GM12864 (cell line): Measurements from ENCODE around the gene SIX2.

Experiments used
- DNase-seq: peaks from one replicate; pipeline ENCODE4 v3.0.0-alpha.2; 2011; ENCODE audit warnings: low read depth
- H3K4me3 ChIP-seq: 2 replicates; pipeline ENCODE4 v1.5.1; 2011; ENCODE audit warnings: mild to moderate bottlenecking, low read depth, low read length, control low read depth
- TF ChIP-seq, protein P1 (sequence below): IDR thresholded peaks from 2 replicates; pipeline ENCODE4 v1.5.1; 2011; ENCODE audit warnings: low read depth, mild to moderate bottlenecking, moderate library complexity, low read length, control low read depth, inconsistent platforms; ENCODE audit errors: missing control alignments

SIX2 gene

DNA sequence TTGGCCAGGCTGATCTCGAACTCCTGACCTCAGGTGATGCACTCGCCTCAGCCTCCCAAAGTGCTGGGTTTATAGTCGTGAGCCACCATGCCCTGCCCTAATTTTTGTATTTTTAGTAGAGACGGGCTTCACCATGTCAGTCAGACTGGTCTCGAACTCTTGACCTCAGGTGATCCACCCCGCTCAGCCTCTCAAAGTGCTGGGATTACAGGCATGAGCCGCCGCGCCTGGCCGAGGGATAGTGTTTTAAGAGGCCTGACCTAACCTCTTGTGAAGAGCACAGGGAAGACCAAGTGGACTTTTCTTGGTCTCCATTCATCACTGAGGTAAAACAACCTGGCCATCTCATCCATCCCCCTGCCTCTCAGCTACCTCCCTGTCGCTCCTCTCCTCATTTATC, 29.7 kb downstream of the SIX2 start:
- no peak for DNase-seq
- TF ChIP-seq, protein P1, sequence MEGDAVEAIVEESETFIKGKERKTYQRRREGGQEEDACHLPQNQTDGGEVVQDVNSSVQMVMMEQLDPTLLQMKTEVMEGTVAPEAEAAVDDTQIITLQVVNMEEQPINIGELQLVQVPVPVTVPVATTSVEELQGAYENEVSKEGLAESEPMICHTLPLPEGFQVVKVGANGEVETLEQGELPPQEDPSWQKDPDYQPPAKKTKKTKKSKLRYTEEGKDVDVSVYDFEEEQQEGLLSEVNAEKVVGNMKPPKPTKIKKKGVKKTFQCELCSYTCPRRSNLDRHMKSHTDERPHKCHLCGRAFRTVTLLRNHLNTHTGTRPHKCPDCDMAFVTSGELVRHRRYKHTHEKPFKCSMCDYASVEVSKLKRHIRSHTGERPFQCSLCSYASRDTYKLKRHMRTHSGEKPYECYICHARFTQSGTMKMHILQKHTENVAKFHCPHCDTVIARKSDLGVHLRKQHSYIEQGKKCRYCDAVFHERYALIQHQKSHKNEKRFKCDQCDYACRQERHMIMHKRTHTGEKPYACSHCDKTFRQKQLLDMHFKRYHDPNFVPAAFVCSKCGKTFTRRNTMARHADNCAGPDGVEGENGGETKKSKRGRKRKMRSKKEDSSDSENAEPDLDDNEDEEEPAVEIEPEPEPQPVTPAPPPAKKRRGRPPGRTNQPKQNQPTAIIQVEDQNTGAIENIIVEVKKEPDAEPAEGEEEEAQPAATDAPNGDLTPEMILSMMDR: no peak
- no peak overlapping the region for H3K4me3 ChIP-seq

DNA sequence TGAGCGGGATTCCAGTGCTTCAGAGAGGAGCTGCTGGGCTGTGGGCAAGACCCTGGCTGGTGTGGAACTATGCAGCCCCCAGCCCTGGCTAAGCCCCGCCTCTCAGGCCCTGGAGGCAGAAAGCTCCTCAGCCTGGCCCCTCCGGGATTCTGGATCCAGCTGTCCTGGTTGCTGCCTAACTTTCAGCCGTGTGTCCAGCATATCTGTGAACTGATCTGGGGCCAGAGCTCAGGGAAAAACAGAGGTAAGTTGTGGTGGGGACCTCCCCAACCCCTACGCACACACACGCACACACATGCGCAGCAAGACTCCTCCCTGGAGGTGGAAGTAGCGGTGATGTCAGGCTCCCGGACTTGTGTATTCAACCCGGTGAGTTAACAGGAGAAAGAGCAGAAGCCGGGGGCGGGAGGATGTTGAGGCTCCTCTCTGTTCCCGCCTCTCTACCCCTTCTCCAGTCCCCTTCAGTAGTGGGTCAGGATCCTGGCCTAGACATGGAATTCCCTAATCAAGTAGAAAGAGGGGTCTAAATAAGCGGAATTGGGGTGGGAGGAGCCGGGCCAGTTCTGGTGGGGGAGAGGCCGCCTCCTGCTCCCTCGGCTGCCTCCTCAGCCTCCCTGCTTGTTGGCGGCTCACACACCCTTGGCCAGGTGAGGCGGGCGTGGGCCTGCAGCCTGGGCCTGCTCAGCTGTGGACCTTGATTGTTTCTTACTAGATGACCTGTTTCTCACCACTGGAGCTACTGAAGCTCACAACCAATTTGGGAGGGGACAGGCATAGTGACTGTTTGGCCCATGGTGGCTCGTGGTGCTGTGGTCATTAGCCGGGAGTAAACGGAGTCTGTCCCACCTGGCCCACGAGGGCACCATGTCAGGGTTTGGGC, 33.4 kb downstream of the SIX2 start:
- no peak for DNase-seq
- TF ChIP-seq, protein P1: no peak
- H3K4me3 ChIP-seq: no peak overlapping the region

DNA sequence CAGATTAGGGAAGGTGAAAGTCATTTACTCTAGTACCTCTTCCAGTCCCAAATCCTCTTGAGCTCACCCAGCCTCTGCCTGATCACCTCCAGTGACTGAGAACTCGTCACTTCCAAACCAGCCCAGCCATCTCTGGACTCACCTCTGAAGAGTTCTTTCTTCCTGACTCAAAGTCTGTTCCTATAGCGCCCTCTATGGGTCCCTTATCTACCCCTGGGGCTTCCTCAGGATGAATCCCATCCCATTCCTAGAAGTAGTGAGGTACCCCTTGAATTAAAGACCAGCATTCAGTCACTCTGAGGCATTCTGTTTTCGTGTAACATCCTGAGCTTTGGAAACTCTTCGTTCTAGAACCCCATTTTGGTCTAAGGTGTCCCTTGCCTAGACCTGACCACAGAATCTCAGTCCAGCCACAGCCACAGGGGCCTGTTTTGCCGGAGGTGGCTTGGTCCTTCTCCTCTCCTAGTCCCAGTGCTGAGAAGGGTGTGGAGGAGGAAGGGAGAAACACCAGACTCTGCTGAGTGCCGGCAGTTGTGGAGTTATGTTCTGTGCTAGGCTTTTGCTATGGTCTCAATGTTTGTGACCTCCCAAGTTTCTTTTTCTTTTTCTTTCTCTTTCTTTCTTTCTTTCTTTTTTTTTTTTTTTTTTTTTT, 35.1 kb downstream of the SIX2 start:
- no peak for DNase-seq
- TF ChIP-seq, protein P1: peak; percentile 57
- H3K4me3 ChIP-seq: no peak overlapping the region

DNA sequence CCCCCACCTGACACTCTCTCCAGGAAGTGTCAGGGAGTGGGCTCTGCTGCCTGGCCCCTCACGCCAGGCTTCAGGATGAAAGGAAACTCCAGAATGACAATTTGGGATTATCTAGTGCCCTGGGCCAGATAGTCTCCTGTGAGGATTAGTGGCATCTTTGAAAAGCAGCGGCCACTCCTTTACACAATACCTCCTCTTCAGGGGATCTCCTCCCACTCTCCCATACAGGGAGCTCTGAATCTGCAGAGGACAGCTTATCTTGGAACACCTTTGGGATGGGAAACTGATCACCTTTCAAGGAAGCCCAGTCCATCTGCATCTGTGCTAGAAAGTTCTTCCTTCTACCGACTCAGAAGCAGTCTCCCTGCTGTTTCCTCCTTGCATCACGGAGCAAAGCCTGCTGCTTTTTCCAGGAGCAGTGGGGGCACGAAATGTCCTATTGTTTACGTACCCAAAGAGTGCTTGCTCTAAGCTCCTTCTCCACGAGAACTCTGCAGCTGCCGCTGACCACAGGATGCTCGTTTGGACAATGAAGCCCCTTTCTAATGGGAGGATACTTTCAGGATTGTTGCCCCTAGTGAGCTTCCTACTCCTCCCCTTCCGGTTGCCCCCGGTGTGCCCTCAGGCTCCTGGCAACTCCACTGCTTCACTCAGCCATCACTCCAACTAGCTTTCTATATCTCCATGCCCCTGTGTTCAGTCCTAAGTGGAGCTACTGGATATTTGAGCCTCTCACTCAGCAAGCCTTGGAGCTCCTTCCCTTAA, 36.3 kb downstream of the SIX2 start:
- peak overlapping the region; percentile 8 for H3K4me3 ChIP-seq
- DNase-seq: no peak
- TF ChIP-seq, protein P1: no peak

DNA sequence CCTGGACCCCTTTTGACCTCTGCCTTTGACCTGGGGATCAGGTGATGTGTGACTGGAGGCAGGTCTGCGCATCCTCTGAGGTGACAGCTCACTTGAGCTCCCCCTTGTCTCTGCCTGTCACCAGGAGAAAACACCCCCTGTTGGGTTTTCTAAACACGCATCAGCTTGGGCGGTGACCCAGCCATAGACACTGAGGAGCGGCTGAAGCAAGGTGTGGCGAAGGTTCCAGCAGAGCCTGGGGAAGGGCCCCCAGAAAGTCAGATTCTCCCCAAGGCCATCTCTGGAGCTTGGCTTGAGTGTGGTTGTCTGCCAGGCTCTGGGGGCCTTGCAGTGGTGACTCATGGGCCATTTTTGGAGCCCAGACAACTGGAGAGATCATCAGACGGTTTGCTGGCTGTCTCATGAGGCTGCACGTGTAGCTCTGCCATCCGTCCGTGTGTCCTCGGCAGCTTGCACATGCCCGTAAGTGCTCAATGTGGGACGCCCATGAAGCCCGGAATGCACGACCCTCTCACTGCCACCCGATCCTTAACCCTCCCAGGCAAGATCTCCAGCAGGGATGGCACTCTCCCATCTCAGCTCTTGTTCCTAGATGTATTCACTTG, 38.3 kb downstream of the SIX2 start:
- no peak for DNase-seq
- H3K4me3 ChIP-seq: no peak overlapping the region
- TF ChIP-seq, protein P1: no peak

DNA sequence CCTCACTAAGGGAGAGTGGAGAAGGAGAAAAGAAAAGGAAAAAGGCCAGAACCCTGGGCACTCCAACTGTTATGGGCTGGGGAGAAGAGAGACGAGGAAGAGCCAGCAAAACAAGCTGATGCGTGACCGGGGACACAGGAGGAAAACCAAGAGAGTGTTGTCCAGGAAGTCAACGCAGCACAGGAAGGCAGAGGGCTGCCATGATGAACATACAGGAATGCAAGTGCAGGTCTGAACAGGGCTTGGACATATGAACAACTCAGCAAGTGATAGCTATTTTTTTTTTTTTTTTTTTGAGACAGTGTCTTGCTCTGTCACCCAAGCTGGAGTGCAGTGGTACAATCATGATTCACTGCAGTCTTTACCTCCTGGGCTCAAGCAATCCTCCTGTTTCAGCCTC, 39.3 kb downstream of the SIX2 start:
- no peak overlapping the region for H3K4me3 ChIP-seq
- TF ChIP-seq, protein P1: no peak
- DNase-seq: no peak
